Caco-2 (cell line): ENCODE data around the gene CLDN18. TPM values are rescaled to one million over a fixed set of nuclear protein-coding genes. Genes with fewer than 3 reads are reported as not detected.

Experiments used
- BruUV-seq: library from RNA; stranded (reverse); fragments of 400-500 nt; replicated peaks from 2 replicates; lab custom pipeline; 2021; lab: Mats Ljungman, UMichigan
- CTCF ChIA-PET: fragments of 300-600 bp; sonication (Branson Sonifier 250); formaldehyde crosslinking; loops from one replicate; lab custom pipeline; 2022; ENCODE audit warnings: antibody characterized with exemption; lab: Charles Lee
- POLR2A ChIA-PET: fragments of 300-600 bp; sonication (Branson Sonifier 250); formaldehyde crosslinking; loops from one replicate; lab custom pipeline; 2022; ENCODE audit warnings: antibody characterized with exemption; lab: Charles Lee
- DNase-seq, 2 experiments: peaks; one replicate each; pipeline versions ENCODE4 v3.0.0 to v3.0.0-alpha.2; 2020 to 2022
- H3K27me3 ChIP-seq: replicated peaks from 2 replicates; pipeline ENCODE4 v1.6.0; 2011; ENCODE audit warnings: low read length; ENCODE audit not compliant: control insufficient read depth, insufficient read depth
- H3K36me3 ChIP-seq: 2 replicates; pipeline ENCODE4 v1.5.1; 2011; ENCODE audit warnings: low read length; ENCODE audit not compliant: control insufficient read depth, insufficient read depth
- H3K4me1 ChIP-seq: fragments of 250-450 bp; sonication (Bioruptor Pico); 2 replicates; pipeline ENCODE4 v1.5.1; 2020; ENCODE audit warnings: mild to moderate bottlenecking
- H3K4me3 ChIP-seq: 2 replicates; pipeline ENCODE4 v1.5.1; 2011; ENCODE audit warnings: low read depth, mild to moderate bottlenecking, control low read depth, low read length
- H3K9me3 ChIP-seq: fragments of 250-450 bp; sonication (Bioruptor Pico); 2 replicates; pipeline ENCODE4 v1.5.1; 2020; ENCODE audit warnings: mild to moderate bottlenecking, moderate library complexity
- H3K27ac Mint-ChIP-seq: one replicate; pipeline ENCODE4 v1.8.0; 2022; ENCODE audit warnings: mixed read lengths; ENCODE audit not compliant: unreplicated experiment
- H3K27me3 Mint-ChIP-seq: one replicate; pipeline ENCODE4 v1.8.0; 2022; ENCODE audit warnings: mixed read lengths; ENCODE audit not compliant: insufficient read depth, unreplicated experiment
- H3K36me3 Mint-ChIP-seq: one replicate; pipeline ENCODE4 v1.8.0; 2022; ENCODE audit warnings: mild to moderate bottlenecking, mixed read lengths; ENCODE audit not compliant: insufficient read depth, unreplicated experiment
- H3K4me1 Mint-ChIP-seq: one replicate; pipeline ENCODE4 v1.8.0; 2022; ENCODE audit warnings: low read depth, mixed read lengths; ENCODE audit not compliant: unreplicated experiment
- H3K4me3 Mint-ChIP-seq: one replicate; pipeline ENCODE4 v1.8.0; 2022; ENCODE audit warnings: mild to moderate bottlenecking, moderate library complexity, mixed read lengths; ENCODE audit not compliant: unreplicated experiment
- H3K9me3 Mint-ChIP-seq: one replicate; pipeline ENCODE4 v1.8.0; 2022; ENCODE audit warnings: mixed read lengths; ENCODE audit not compliant: unreplicated experiment
- CTCF ChIP-seq, 2 experiments: fragments of 200-600 bp in 1 of 2; IDR thresholded peaks; 1 replicate in 1 of 2; 2 replicates in 1 of 2; pipeline versions ENCODE4 v1.5.1 to v1.8.0; 2011 to 2022; ENCODE audit warnings: antibody characterized with exemption in 1 of 2, control low read depth in 1 of 2, inconsistent platforms in 1 of 2, low read depth in 1 of 2, low read length in 1 of 2, mild to moderate bottlenecking in 1 of 2, moderate library complexity in 1 of 2; ENCODE audit not compliant: insufficient read depth in 1 of 2, severe bottlenecking in 1 of 2, unreplicated experiment in 1 of 2
- intact Hi-C: fragments of 100-400 bp; cut with micrococcal nuclease; formaldehyde crosslinking; loops from one replicate; pipeline ENCODE4 v1.10.0; 2022; ENCODE audit not compliant: unreplicated experiment
- total RNA-seq: library from RNA; stranded (reverse); gene quantifications from 2 replicates; pipeline ENCODE4 v1.2.3, GENCODE V29; 2022

CLDN18 gene
- total RNA-seq, 1 experiment from 2014 or later: not detected

DNA sequence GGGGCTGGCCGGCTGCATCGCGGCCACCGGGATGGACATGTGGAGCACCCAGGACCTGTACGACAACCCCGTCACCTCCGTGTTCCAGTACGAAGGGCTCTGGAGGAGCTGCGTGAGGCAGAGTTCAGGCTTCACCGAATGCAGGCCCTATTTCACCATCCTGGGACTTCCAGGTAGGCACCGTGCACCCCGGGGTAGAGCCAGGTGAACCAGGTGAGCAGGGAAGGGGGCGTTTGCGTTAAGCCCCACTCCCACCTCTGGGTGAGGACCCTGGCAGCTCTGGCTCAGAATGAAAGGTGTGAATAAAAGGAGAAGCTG, 267 bp downstream of the CLDN18 start:
- Histone ChIP-seq H3K4me3 (no peak overlapping the region), H3K27me3 (no peaks in the 10 kb centered on the region), H3K4me1 (no peaks in the 10 kb centered on the region), H3K9me3 (no peaks in the 10 kb centered on the region), H3K36me3 (no peaks in the 10 kb centered on the region)
- no peak overlapping the region for H3K4me3 Mint-ChIP-seq
- no peaks in the 10 kb centered on the region for H3K9me3 Mint-ChIP-seq
- intact Hi-C loops: no loop called here
- ChIA-PET POLR2A (no interaction called here), CTCF (no interaction called here)
- H3K27me3 Mint-ChIP-seq: no peaks in the 10 kb centered on the region
- no peak overlapping the region for H3K27ac Mint-ChIP-seq
- DNase-seq: no peak
- H3K4me1 Mint-ChIP-seq: peaks cover 13% of the 10 kb centered on the region
- no peaks in the 10 kb centered on the region for H3K36me3 Mint-ChIP-seq
- TF ChIP-seq CTCF (IDR thresholded peaks at IDR 0.05; ENCODE audit: insufficient read depth in 1 of 2, low read depth in 1 of 2, low read length in 1 of 2, severe bottlenecking in 1 of 2, unreplicated experiment in 1 of 2): no peak
- no TSS peak for BruUV-seq

DNA sequence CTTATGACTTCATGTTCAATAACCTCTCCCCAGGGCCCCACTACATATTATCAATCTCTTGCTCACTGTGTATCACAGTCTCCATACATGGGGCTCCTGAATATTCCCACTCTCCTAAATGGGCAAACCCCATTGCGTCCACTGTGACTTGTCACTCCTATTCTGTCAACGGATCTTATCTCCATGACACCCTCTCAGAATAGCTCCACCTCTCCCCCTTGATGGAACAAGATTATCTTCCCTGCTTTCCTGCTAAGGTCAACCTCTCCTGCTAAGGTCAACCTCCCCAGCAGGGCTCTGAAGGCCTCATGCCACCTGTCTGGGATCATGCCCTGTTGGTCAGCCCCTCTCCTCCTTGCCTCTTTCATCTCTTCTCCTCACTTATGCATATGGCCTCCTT, 1.8 kb downstream of the CLDN18 start:
- no peak for TF ChIP-seq CTCF (IDR thresholded peaks at IDR 0.05; ENCODE audit: insufficient read depth in 1 of 2, low read depth in 1 of 2, low read length in 1 of 2, severe bottlenecking in 1 of 2, unreplicated experiment in 1 of 2)
- H3K36me3 ChIP-seq: no peaks in the 10 kb centered on the region
- no peaks in the 10 kb centered on the region for H3K9me3 ChIP-seq
- H3K4me1 Mint-ChIP-seq: peaks cover 13% of the 10 kb centered on the region
- no peak overlapping the region for H3K4me3 ChIP-seq
- DNase-seq: no peak
- intact Hi-C loops: no loop called here
- no peaks in the 10 kb centered on the region for H3K27me3 ChIP-seq
- H3K27ac Mint-ChIP-seq: no peak overlapping the region
- no peak overlapping the region for H3K4me3 Mint-ChIP-seq
- no TSS peak for BruUV-seq
- H3K4me1 ChIP-seq: no peaks in the 10 kb centered on the region
- POLR2A ChIA-PET: no interaction called here
- H3K27me3 Mint-ChIP-seq: no peaks in the 10 kb centered on the region
- H3K36me3 Mint-ChIP-seq: no peaks in the 10 kb centered on the region
- no peaks in the 10 kb centered on the region for H3K9me3 Mint-ChIP-seq
- CTCF ChIA-PET: no interaction called here

GRCh38 chr3:138012526-138012925, 2.6 kb downstream of the CLDN18 start:
- H3K27me3 ChIP-seq: no peaks in the 10 kb centered on the region
- H3K4me3 ChIP-seq: no peak overlapping the region
- no peak overlapping the region for H3K27ac Mint-ChIP-seq
- DNase-seq: no peak
- POLR2A ChIA-PET: interaction anchor here (0.7 kb wide), 1 partner anchor 980 kb away, joined by 3 read pairs; no protein-coding TSS in a partner anchor
- intact Hi-C loops: no loop called here
- no peaks in the 10 kb centered on the region for H3K9me3 Mint-ChIP-seq
- no peaks in the 10 kb centered on the region for H3K36me3 Mint-ChIP-seq
- H3K9me3 ChIP-seq: no peaks in the 10 kb centered on the region
- H3K4me1 Mint-ChIP-seq: peaks cover 13% of the 10 kb centered on the region
- no peaks in the 10 kb centered on the region for H3K4me1 ChIP-seq
- no peaks in the 10 kb centered on the region for H3K27me3 Mint-ChIP-seq
- no peak overlapping the region for H3K4me3 Mint-ChIP-seq
- TF ChIP-seq CTCF (IDR thresholded peaks at IDR 0.05; ENCODE audit: insufficient read depth in 1 of 2, low read depth in 1 of 2, low read length in 1 of 2, severe bottlenecking in 1 of 2, unreplicated experiment in 1 of 2): no peak
- no peaks in the 10 kb centered on the region for H3K36me3 ChIP-seq
- CTCF ChIA-PET: no interaction called here
- BruUV-seq: no TSS peak
